ENCODE measurements around the gene IFRD2.
"Not testable (repeated sequence)": the region's sequence is repeated elsewhere in the genome, so short reads cannot be mapped to it uniquely, and the experiment has no call there.

The IFRD2 gene

DNA sequence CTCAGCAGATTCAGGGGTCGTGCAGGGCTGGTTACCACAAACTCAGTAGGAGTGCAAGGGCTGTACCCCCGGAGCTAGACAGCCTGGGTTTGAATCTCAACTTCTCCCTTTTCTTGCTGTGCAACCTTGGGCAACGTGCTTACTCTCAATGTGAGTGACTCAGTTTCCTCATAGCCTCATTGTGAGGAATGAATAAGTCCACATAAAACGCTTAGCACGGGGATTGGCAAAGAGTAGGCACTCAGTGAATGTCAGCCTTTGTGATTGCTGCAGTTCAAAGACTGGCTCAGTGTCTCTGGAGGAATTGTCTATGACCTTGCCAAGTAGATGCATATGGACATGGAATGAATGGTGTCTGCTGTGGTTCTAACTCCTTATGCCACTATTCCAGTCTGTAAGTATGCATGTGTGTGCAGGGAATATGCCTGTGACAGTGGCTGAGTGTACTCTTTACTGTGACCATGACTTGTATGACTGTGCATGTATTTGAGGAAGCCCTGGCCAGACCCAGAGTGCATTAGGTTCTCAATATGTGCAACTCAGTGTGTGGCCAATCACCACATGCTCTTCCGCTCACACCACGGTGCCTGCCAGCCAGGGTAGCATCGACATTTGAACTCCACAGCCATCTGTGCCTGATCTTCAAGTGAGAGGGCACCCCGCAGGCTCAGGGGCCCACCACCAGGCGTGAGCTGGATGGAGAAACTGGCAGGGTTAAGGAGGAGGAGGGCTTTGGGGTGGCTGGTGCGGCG lies 7.9 kb upstream of the IFRD2 start:
- DNase-seq: no peak

DNA sequence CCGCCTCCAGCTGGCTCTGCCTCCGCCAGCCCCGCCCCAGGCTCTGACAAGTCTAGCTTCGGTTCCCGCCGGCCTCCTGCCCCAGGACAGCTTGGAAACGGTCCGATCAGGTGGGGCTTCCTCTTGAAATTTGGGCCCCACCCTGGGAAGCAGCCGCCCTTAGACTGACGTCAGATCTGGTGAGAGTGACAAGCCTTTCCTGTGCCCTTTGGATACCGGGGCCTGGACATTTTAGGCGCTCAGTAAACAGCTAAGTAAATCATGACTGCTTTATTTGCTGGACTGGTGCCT lies 7.4 kb upstream of the IFRD2 start:
- no peak for DNase-seq

DNA sequence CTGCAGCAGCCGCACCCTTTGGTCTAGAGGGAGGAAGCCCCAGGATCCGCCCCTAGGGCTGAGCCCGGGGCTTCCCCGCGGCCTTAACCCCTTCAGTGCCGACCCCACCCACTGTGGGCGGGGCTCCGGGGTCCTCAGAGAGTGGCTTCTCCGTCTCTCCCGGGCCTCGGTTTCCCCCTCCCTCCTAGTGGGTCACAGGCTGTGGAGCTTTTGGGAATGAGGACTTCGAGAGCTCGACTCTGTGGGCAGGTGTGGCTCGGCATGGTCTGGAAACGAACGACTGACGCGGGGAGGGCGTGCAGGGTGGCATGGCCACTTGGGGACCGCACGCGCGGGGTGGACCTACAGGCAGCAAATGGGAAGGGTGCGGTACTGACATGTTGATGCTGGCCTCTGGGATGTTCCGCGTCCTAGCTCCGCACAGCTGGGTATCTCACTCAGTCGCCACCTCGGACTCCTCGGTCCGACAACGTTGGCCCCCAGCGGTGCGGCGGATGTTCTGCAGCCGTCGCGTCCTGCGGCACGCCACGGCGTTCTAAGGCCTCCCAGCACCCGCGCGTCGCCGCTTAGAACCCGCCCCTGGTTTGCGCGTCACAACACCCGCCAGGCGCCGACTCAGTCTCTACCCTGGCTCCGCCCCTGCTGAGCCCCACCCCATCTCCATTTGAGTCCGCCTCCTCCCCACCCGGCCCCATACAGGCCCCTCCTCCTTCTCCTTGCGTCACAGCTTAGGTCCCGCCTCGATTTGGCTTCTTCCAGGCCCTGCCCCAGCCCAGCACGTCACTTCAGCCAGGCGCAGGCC lies 6.8 kb upstream of the IFRD2 start, which contains the start of the genes HYAL3 and NAA80:
Gene HYAL3, minus strand, starts transcription at position 570 of the 802 bp plus-strand sequence. CDS start 3,803 bp downstream, outside the sequence.
Gene NAA80, minus strand, starts transcription at position 570 of the 802 bp plus-strand sequence. CDS start 1,942 bp downstream, outside the sequence.
- DNase-seq: peak; percentile 99 to 100

DNA sequence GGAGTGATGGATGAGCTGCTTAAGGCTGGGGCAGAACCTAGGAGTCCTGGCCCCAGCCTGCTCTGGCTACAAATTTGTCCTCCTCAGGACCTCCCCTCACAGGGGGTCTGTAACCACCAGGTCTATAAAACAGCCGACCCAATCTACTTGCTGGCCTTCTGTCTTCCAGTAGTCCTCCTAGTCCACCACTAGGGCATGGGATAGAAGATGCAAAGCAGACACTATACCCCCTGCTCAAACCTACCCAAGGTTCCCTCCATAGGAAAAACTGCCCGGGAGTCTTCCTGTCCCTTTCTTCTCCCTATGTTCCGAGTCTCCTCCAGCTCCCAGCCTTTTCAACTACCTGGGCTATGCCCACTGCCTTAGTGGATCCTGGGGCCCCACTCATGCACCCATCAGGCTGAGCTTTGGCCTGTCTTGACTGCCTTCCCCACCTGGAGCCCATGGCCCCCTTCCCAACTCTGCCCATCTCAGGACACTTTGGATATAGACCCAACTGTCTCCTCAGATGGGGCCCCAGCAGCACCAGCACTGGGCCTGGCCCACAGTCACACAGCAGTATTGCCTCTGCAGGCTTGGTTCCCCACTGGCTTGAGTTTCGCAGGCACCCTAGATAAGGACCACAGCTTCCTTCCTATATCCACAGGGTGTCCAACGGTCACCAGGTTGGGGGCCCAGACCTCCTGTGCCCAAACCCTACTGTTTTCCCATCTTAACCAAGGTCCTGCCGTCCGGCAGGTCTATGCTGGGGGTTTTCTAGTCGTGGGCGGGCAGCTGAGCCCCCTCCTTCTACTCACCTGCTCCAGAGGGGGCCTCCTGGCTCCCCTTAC lies 5.9 kb upstream of the IFRD2 start:
- no peak for DNase-seq

DNA sequence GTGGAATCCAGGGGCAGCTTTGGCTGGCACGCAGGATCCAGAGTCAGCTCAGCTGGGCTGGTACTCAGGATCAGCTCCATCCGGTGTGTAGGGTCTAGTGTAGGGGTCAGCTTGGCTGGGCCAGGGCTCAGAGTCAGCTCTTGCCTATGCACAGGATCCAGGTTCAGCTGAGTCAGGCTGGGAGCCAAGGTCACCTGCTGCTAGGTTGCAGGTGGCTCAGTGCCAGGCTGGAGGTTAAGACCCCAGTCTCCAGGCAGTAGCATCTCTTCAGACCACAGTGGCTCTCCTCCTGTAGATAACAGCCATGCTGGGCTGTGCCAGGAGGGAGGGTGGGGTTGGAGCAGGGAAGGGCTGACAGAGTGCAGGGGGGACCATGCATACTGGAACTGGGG lies 5.2 kb upstream of the IFRD2 start:
- no peak for DNase-seq

DNA sequence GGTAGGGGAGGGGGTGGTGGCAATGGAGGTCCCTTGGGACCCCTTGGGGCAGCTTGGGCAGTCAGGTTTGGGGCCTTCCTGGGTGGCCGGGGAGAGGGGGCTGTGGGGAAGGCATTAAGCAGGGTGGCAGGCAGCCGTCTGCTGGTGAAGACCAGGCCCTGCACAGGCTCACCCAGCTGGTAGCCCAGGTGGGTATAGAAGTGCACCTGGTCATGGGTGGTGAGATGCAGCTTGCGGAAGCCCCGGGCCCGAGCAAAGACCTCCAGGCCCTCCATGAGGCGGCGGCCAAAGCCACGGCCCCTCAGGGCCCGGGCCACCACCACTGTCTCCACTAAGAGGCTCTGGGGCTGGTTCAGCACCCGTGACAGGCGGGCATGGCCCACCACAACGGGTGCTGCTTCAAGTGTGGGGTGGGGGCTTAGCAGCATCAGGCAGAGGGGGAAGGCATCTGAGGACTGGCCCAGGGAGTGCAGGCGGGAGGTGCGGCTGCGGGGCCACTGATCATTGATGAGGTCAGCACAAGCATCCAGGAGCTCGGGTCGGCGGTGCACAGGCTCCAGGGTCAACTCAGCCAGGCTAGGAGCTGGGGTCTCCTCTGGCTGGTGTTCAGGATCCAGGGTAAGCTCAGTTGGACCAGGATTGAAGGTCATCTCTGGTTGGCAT lies 4.6 kb upstream of the IFRD2 start:
- DNase-seq: no peak

DNA sequence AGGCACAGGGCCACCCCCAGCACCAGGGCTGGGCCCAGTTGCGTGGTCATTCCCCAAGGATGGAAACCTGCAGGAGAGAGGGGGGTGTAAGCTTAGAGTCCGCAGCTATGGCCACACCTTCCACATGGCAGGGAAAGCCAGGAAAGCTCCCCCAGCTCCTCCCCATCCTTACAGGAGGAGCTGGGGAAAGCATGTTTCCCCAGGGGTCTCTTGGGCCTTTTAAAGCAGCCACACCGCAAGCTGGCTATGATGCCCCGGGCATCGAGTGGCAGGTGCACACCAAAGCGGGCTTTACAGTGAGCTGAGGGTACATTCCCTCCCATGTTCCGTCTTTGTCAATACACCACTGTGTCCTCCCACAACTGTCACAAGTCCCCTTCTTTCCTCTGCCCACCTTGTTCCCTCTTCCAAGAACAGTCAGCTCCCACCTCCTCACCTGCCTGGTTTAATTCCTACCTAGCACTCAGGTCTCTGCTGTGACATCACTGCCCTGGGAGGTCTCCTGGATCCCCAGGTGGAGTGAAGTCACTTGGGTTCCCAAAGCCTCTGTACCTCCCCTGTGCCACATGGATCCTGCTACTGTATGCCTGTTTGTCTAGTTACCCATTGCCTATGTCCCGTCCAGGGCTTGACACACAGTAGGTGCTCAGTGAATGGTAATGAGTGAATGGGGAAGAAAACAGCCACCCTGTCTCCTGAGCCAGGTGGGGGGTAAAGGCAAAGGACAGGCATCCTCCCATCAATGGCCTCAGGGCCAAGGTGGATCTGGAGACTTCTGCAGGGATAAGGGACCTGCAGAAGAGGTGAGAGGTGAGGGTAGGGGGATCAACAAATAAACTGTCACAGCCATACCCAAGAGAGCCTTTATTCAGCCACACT lies 3.6 kb upstream of the IFRD2 start:
- no peak for DNase-seq

DNA sequence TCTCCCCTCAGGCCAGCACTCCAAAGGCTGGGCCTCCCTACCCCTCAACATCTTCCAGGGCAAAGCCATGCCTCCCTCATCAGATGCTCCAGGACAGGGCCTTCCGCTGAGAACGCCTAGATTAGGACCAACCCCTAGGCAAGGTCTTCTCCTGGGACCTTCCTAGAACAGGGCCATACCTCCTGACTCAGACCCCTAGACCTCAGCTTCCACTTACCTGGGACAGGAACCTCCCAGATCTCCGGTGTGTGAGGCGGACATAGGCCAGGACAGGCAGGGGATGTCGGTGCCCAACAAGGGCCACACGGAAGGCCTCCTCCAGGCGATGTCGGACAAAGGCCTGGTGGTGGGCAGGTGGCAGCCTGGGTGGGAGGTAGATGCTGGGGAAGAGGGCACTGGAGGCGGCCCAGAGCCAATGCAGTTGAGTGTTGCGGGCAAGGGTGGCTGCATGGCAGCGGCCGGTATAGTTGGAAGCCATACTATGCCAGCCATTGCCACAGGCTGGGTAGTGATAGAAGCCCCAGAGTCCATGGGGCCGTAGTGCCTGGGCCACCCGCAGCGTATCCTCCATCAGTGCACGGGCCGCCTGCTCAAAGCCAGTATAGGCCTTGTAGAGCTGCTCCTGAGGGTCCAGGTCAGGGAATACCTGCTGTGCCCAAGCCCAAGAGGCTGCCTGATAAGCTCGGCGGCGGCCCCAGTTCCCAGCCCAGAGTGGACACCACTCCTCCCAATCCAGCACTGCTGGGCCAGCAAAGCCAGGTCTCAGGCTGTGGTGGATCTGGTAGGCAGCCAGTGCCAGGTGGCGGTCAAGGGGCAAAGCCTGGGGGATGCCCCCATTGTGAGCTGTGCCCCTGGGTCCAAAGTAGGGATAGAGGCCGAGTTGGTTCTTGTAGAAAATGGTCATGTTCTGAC lies 2.5 kb upstream of the IFRD2 start:
- DNase-seq: no peak

DNA sequence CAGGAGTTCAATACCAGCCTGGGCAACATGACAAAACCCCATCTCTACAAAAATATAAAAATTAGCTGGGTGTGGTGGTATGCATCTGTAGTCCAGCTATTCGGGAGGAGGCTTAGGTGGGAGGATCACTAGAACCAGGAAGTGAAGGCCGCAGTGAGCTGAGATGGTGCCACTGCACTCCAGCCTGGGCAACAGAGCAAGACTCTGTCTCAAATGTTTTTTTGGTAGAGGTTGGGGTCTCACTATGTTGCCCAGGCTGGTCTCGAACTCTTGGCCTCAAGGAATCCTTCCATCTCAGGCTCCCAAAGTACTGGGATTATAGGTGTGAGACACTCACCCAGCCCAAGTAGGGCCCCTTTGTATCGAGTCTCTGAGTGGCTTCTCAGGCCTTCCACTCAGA lies 1.9 kb upstream of the IFRD2 start:
- no peak for DNase-seq

DNA sequence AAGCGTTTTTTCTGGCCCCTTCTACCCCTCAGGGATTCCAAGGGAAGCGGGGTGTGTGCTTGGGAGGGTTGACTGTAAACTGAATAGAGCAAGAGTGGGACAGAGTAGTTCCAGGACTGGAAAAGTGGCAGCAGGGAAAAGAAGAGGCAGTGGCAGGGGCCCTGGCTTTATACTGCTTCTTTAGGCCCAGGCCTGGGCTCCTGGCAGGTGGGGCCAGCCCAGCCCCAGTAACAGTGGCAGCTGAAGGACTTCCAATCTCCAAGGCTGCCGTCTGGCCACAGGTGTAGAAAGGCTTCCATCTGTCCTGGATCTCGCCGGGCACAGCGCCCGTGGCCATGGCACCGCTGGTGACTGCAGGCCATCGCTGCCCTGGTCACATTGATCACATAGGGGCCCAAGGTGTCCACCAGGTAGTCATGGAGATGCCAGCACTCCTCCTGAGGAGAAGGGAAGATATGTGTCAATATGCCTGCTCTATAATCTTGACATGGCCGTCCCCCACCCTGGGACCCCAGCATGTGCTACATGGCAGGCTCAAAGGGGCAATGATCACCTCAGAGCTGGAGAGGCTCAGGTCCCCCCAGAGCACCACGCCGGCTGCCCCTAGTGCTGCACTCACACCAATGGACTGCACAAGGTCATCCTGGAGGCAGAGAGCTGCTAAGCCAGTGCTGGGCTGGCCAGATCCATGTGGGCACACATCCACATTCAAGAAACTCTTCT lies 1.0 kb upstream of the IFRD2 start:
- no peak for DNase-seq

DNA sequence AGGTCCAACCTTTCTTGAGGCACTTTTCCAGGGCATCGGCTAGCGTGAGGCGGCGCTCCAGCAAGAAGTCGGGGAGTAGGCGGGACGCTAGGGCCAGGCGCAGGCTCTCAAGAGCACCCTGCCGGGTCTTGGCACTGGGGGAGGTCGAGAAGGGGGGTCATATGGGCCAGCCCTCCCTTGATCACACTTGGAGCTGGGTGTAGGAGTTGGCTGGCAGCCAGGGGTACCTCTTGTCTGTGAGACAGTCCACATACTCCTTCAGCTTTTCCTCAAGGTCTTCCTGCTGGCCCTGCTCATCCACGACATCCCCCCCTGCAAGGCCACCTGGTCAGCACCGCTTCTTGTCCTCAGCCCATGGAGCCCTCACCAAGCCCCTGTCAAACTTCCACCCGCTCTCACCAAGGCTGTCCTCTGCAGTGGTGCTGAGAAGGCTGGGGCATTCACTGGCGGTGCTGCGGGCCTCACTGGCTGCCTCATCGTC lies 2.0 kb downstream of the IFRD2 start:
- no peak for DNase-seq

DNA sequence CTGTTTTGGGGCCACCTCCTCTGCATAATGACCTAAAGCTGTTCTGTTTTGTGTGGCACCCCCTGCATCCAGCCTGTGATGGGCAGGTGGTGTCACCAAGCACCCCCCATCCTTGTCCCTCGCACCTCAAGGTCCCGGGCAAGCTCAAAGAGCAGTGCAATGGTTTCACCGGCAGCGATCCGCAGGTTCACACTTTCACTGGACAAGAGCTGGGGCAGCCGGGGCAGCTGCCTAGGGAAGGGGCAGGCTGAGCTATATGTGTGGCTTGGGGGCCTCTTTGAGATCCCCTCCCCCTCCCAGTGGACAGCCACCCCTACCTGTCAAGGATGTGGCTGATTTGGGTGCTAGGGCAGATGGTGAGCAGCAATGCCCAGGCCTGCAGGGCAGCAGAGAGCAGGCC lies 3.1 kb downstream of the IFRD2 start:
- DNase-seq: no peak

DNA sequence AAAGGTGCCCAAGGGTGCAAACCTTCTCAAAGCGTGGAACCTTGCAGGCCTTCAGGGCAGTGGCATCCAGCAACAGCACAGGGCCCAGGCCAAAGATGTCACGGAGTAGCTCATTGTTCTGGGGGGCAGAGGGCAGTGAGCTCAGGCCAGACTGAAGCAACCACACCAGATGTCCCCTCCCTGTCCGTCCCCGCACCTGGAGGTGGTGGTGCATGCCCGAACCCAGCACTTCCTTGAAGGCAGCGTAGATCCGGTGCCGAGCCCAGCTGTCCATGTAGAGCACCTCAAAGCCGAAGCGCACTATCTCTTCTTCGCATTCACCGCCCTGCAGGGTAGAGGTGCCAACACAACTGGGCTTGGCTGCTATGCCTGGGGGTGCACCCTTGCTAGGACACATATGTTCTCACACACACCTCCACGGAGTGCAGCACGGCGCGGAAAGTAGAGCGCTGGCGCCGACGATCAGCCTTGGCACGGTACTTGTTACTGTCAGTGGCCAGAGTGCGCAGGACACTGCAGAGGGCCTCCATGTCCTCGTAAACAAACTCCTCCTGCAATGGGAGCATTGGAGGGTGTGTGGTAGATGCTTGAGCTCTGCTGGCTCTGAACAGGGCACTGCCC lies 3.7 kb downstream of the IFRD2 start:
- DNase-seq: no peak

DNA sequence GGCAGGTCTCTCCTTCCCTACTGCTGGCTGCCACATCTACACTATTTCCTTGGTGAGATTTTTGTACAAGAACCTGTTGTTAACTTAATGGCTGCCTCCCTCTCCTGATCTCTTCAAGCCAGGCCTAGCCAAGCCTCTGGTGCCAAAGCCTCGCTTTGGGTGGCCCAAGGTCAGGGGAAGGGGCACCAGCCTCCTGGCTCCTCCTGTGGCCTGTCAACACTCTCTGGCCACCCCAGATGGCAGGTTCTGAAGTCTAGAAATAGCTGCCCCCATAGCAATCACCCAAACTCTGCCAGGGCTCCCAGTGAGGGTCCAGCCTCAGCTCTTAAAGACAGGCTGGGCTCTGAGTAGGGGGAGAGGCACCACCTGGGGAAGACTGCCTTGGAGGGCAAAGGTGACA lies 5.0 kb downstream of the IFRD2 start:
- no peak for DNase-seq

DNA sequence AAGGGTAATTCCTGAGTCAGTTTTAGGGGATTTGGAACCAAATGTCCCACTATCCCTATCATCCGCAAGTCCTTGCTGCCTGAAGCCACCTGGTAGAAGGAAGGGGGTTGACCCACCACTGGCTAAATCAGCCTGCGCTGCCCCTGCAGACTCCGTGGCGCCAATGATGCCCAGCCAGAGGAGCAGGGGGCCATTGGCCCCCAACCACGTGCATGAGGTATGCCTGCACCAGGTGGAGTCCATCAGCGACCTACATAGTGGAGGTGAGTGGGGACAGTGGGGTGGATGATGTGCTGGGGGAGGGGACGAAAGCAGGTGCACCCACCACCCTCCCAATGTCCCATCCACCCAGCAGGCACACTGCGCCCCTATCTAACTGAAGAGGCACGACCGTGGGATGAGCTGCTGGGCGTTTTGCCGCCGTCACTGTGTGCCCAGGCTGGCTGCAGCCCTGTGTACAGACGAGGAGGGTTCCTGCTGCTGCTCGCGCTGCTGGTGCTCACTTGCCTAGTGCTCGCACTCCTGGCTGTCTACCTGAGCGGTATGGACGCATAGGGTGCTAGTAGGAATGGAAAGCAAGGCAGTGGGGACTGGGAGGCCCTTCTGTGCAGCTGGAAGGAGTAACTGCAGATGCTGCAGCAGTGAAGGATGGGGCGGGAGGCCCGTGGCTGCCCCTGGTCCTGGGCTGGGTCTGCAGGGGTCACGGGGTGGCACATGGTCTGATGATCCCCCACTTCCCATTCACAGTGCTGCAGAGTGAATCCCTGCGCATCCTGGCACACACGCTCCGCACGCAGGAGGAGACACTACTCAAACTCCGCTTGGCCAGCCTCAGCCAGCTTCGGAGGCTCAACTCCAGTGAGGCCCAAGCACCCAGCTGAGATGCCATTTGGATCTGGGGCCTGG lies 5.7 kb downstream of the IFRD2 start:
- DNase-seq: no peak

DNA sequence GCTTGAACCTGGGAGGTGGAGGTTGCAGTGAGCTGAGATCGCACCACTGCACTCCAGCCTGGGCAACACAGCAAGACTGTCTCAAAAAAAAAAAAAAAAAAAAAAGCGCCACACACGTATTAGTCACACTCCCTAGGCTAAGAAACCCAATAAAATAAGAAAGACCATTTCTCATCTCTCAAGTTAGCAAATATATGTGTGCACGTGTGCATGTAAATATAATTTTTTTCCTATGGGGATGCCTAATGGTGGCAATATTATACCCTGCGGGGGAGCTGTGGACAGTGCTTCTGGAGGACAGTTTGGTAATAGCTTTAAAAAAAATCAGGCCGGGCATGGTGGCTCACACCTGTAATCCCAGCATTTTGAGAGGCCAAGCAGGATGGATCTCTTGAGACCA lies 8.1 kb downstream of the IFRD2 start:
- DNase-seq: not testable (repeated sequence)

DNA sequence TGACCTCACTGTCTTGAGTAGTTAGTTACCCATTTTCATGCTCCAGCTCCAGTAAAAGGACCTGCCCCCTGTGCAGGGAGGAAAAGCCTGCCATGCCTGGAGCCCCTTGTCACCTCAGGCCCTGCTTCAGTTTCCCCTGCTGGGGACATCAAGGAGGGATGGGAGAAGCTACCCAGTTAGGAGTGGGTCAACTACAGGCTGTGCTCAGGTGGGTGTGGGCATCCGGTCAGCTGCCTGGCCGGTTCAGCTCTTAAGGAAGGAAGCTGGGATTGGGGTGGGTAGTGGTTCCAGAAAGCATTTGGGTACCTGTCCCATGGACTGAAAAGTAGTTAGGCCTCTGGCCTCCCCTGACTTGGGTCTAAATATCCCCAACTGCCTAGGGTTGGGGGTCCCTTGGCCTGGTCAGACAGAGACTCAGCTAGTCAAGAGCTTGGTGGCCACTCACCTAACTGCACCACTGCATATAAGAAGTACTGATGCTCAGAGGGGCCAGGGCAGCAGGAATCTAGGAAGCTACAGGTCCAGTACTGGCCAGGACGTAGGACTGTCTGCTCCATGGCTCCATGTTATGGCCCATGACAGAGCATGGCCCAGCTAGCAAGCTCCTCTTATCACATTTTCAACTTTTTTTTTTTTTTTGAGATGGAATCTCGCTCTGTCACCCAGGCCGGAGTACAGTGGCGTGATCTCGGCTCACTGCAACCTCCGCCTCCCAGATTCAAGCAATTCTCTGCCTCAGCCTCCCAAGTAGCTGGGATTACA lies 12.8 kb downstream of the IFRD2 start:
- DNase-seq: no peak

DNA sequence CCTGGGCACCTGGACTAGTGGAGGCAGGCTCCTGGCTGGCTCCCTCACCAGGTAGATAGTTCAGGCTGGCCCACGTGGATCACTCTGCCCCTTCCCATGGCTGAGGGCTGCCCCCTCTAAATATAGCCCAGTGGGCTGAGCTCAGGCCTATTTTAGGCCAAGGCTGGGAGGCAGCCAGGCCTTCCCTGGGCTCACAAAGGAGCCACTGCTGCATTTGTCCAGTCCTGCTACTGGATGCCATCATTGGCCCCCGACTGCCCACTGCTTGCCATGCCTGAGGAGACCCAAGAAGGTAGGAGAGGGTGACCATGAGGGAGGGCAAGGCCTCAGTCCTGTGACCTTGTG lies 13.4 kb downstream of the IFRD2 start, which contains the start of gene LSMEM2:
Gene LSMEM2, plus strand, starts transcription at position 208 of the 345 bp plus-strand sequence. Its CDS starts 27 bp downstream, at position 235.
- no peak for DNase-seq

All from stimulated activated CD4-positive, alpha-beta T cell treated with anti-CD3 and anti-CD28 coated beads, Interleukin-2, amount 100 ng/mL, for 24 hours (primary cell).